Stimulated activated CD4-positive, alpha-beta T cell treated with anti-CD3 and anti-CD28 coated beads, Interleukin-4, amount 100 ng/mL, for 1 hour (primary cell): ENCODE results near the gene CHST3.

Experiments
- DNase-seq: peaks from one replicate; pipeline ENCODE4 v3.0.0-alpha.2; 2020

Gene CHST3

DNA sequence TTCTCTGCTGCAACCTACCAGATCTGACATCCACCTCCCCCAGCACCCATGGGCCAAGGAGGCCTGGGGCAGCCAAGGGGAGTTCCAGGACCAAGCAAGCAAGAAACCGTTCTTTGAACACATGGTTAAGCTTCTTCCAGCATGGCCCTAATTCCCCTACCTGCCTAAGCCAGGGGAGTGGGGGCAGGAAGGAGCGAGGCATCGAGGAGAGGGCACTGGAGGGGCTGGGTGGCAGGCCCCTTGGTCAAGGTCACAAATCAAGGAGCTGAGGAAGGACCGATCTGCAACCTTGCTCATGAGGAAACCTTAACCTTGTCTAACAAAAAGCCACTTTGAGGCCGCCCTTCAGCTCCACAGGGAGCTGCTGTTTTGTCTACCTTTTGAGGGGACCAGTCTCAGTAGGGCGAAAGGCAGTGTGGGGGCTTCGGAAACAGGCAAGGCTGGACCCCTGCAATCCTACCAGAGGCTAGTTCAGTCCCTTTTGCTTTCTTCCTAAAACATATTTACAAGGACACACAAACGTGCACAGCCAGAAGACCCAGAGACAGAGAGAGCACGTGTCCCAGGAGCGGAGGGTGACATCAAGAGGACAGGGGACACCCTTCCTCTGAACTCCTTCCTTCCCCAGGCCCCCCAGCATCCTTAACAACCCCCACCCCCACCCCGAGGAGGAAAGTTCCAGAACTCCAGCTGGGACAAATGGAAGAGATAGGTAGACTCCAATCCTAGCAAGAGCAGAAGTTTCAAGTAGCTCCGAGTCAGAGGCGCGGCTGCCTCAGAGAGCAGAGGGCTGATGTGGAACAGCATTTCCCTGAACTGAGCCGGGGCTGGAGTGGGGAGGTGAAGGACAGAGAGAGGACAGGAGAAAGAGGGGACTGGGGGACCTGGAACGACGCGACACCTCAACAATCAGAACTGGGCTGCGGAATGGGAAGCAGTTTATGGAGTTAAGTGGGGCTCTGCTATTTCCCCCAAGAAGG is 95.9 kb downstream of the CHST3 start:
- DNase-seq = no peak

DNA sequence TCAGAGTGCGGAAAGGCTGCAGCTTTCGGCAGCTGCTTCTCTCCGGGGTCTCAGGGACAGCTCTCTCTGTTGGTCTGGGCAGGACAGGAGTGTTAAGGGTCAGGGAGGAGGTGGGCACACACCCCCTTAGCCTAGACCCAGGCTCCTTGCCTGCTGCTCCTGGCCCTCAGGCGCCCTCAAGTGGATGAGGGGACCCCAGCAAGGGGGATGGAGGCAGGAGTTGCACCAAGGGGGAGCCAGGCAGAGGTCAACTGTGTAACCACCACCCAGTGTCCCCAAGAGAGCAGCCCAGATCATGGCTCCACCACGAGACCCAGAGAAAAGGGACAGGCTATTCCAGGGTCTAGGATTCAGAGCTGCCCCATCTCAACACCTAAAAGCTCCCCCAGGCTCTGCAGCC is 97.3 kb downstream of the CHST3 start:
- no peak for DNase-seq

DNA sequence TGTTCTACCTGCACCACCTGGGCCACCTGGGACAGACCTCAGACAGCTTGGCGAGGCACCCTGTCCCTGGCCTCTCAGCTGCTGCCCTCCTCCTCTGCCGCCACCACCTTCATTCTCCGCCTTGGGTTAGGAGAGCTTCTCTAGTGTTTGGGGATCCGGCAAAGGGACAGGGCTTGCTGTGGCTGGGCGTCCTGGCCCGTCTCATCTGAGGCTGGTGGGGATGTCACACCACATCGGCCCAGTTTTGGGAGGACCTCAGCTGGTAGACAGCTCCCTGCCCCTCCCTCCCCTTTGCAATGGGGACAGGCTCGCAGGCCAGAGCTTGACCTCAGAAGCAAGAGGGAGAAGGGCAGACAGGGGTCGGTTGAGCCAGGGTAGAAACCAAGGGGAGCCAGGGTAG is 97.7 kb downstream of the CHST3 start:
- DNase-seq = no peak

DNA sequence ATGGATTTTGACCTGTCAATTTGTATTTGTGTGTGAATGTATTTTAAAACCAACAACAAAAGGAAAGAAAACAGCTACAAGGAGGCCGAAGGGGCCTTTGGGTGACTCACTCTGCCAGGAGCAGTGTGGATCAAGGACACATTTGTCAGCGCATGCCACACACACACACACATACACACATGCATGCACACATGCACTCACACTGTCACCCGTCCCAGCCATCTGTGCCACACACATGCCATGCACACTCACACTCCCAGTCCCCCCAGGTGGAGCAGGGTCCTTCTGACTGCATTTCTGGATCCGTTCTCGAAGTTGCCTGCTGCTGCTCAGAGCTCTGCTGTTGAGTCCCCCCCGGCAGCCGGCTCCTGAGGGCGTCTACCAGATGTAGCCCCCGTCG is 98.2 kb downstream of the CHST3 start:
- no peak for DNase-seq
